HG03045 (cell line): ENCODE data around the gene PEDS1.
"Not testable (repeated sequence)": the region's sequence is repeated elsewhere in the genome, so short reads cannot be mapped to it uniquely, and the experiment has no call there.

ENCODE experiments used
- ATAC-seq: cut with Tn5 transposase; IDR thresholded peaks from one replicate; pipeline ENCODE4 v1.9.1; 2021; ENCODE audit warnings: mild to moderate bottlenecking, moderate library complexity; ENCODE audit not compliant: unreplicated experiment

PEDS1 gene

GRCh38 chr20:50190251-50191064 lies 36.9 kb upstream of the PEDS1 start, which contains the start of gene CEBPB:
Gene CEBPB (plus strand): TSS chr20:50190830. CDS start chr20:50191034, 204 bp downstream.
- ATAC-seq: peak; percentile 40

- no peak for ATAC-seq
Measured at GRCh38 chr20:50189681-50190250, 36.2 kb upstream of the PEDS1 start.

GRCh38 chr20:50188879-50189680 lies 35.6 kb upstream of the PEDS1 start:
- no peak for ATAC-seq

GRCh38 chr20:50188287-50188688 lies 34.8 kb upstream of the PEDS1 start:
- ATAC-seq: no peak

- ATAC-seq: no peak
Measured at GRCh38 chr20:50187403-50188051, 34.0 kb upstream of the PEDS1 start.

GRCh38 chr20:50186987-50187402 lies 33.5 kb upstream of the PEDS1 start:
- ATAC-seq: no peak

- no peak for ATAC-seq
Measured at GRCh38 chr20:50186151-50186885, 32.8 kb upstream of the PEDS1 start.

GRCh38 chr20:50185426-50185825 lies 31.9 kb upstream of the PEDS1 start:
- no peak for ATAC-seq

GRCh38 chr20:50182346-50182745 lies 28.8 kb upstream of the PEDS1 start:
- no peak for ATAC-seq

GRCh38 chr20:50181344-50181743 lies 27.8 kb upstream of the PEDS1 start:
- no peak for ATAC-seq

GRCh38 chr20:50178672-50179071 lies 25.1 kb upstream of the PEDS1 start:
- ATAC-seq: not testable (repeated sequence)

- no peak for ATAC-seq
Measured at GRCh38 chr20:50175938-50176933, 22.7 kb upstream of the PEDS1 start.

- ATAC-seq: no peak
Measured at GRCh38 chr20:50174456-50174855, 20.9 kb upstream of the PEDS1 start.

GRCh38 chr20:50172347-50173013 lies 19.0 kb upstream of the PEDS1 start:
- no peak for ATAC-seq

- no peak for ATAC-seq
Measured at GRCh38 chr20:50170549-50171220, 17.2 kb upstream of the PEDS1 start.

GRCh38 chr20:50169329-50169823 lies 15.9 kb upstream of the PEDS1 start:
- no peak for ATAC-seq

- no peak for ATAC-seq
Measured at GRCh38 chr20:50165684-50166554, 12.4 kb upstream of the PEDS1 start.
